RWPE1 (cell line): ENCODE results near the gene SOAT2.

Experiments
- CTCF ChIA-PET: fragments of 350-600 bp; sonication (Branson Sonifier 250); formaldehyde crosslinking; extraction: SDS; loops from one replicate; lab custom pipeline; 2021; lab: Yijun Ruan, JAX
- POLR2A ChIA-PET: fragments of 400-600 bp; formaldehyde crosslinking; extraction: SDS; loops from one replicate; lab custom pipeline; 2020; ENCODE audit warnings: antibody characterized with exemption; ENCODE audit not compliant: low non-redundant PET; lab: Yijun Ruan, JAX
- DNase-seq: peaks from one replicate; pipeline ENCODE4 v3.0.0; 2012; ENCODE audit warnings: low spot score
- H3K27ac ChIP-seq: fragments of 450-650 bp; 2 replicates; pipeline ENCODE4 v1.5.1; 2017
- TF ChIP-seq, protein P1 (sequence below): fragments of 450-650 bp; conservative IDR thresholded peaks from 2 replicates; pipeline ENCODE4 v1.5.1; 2017; ENCODE audit warnings: low read depth, mild to moderate bottlenecking

The SOAT2 gene

DNA sequence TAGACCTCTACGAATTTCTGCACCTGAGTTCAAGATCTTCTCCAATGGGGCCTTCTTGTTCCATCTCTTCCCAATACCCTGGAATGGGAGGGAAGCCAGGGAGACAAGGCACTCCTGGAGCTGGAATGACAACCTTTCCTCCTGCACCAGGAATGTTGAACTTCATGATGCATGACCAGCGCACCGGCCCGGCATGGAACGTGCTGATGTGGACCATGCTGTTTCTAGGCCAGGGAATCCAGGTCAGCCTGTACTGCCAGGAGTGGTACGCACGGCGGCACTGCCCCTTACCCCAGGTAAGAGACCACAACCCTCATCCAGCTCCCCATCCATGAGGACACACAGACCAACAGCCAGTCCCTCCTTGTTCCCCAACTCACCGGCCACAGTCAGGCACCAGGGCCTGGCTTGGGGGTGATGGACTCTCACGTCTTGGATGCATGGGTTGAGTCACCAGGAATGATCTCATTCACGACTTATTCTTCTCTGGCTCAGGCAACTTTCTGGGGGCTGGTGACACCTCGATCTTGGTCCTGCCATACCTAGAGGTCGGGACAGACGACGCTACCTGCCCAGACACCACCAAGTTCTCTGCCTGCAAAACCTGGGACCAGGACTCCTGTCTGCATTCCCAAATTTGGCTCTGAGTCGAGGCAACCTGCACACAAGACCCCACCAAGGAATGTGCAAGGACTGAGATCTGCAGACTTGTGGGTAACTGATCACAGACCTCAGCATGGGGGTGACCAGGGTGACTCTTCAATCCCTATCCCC lies 20.5 kb downstream of the SOAT2 start:
- ChIA-PET CTCF (no interaction called here), POLR2A (no interaction called here)
- TF ChIP-seq, protein P1, sequence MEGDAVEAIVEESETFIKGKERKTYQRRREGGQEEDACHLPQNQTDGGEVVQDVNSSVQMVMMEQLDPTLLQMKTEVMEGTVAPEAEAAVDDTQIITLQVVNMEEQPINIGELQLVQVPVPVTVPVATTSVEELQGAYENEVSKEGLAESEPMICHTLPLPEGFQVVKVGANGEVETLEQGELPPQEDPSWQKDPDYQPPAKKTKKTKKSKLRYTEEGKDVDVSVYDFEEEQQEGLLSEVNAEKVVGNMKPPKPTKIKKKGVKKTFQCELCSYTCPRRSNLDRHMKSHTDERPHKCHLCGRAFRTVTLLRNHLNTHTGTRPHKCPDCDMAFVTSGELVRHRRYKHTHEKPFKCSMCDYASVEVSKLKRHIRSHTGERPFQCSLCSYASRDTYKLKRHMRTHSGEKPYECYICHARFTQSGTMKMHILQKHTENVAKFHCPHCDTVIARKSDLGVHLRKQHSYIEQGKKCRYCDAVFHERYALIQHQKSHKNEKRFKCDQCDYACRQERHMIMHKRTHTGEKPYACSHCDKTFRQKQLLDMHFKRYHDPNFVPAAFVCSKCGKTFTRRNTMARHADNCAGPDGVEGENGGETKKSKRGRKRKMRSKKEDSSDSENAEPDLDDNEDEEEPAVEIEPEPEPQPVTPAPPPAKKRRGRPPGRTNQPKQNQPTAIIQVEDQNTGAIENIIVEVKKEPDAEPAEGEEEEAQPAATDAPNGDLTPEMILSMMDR = no peak

DNA sequence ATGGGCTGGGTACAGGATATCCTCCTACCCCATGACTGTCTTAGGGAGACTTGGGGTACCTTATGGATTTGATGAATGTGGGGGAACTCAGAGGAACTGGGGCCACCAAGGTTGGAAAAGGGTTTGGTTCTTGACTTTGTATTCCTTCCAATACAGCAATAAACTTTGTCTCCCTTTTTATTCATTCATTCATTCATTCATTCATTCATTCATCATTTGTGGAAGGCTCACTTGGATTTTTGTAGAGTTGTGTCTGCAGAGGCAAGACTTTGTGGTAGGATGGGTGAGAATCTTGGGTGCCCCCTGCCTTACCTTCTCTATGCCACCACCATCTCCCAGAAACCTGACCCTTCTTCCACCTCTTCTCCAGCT lies 21.1 kb downstream of the SOAT2 start:
- DNase-seq = no peak
- H3K27ac ChIP-seq = no peak overlapping the region
- TF ChIP-seq, protein P1 = no peak
- CTCF ChIA-PET = no interaction called here
- POLR2A ChIA-PET = no interaction called here

More for the DNA sequence above, 20.5 kb downstream of the SOAT2 start:
- H3K27ac ChIP-seq = no peak overlapping the region
- no peak for DNase-seq

DNA sequence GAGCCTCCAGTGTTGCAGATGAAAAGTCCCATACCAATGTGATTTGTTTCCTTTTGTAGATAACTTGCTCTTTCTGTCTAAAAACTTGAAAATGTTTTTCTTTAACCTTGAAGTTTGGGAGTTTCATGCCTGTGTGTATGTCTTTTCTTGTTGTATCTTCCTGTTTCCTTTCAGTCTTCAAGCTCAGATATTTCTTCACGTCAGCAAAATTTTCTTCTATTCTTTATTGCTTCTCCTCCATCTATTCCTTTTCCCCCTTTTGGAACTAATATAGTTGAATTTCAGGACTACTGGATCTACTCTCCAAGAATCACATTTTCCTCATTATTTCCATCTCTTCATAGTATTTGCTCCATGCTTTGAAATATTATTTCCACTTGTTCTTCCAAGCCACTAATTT lies 23.9 kb downstream of the SOAT2 start:
- TF ChIP-seq, protein P1 = no peak
- ChIA-PET CTCF (interaction anchor here (0.6 kb wide), 1 partner anchor 30 kb away, joined by 4 read pairs; no protein-coding TSS in a partner anchor), POLR2A (no interaction called here)
- DNase-seq = no peak
- no peak overlapping the region for H3K27ac ChIP-seq

DNA sequence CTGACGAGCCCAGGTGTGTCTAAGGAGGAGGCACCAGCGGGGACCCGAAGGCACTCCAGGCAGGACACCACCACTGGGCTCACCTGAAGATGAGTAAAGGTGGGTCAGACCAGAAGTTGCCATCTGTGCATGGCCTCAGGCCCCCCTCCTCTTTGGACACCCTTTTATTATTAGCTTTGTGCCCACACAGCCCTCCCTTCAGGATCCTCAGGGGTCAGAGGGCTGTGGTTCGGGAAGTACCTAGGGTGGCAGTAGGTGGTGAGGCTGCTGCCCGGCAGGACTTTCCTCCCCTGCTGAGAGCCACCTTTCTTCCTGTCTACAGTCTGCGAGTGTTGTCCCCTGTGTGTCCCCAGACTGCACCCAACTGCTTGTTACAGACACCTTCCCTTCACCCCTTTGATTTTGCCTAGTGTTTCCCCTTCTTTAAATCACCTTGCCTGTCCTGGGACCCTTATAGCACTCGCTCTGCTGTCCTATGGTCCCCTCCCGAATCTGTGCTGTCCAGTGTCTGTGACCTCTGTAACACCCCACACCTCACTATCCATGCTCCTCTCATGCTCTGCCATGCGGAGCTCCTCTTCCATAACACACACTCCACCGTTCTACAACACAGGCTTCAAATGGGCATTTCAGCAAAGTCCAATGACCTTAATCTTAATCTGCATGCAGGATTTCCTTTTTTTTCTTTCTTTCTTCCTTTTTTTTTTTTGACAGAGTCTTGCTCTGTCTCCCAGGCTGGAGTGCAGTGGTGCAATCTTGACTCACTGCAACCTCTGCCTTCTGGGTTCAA lies 25.7 kb downstream of the SOAT2 start:
- TF ChIP-seq, protein P1 = no peak
- no peak overlapping the region for H3K27ac ChIP-seq
- ChIA-PET POLR2A (interaction anchor here (0.6 kb wide), 1 partner anchor 12 kb away, joined by 4 read pairs; no protein-coding TSS in a partner anchor), CTCF (interaction anchor here (0.5 to 0.7 kb wide), 2 partner anchors 115 to 253 kb away, joined by 3 to 5 read pairs; no protein-coding TSS in a partner anchor)
- no peak for DNase-seq

DNA sequence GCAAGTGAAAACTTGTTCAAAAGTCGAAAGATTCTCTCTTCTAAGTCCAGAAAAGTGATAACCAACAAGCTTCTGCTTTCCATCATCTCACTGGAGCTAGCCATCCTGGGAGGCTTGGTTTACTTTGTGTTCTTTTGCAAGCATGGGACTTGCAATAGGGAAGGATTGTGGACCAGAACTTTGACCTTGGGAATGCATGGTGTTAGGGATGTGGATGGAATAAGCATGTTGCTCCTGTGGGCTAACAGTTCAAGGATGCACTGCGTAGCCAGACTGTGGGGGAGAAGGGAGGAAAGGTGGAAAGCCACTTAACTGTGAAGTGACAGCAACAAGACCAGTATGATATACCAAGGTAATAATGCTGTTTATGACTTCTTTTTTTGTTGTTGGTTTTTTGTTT lies 28.6 kb downstream of the SOAT2 start:
- ChIA-PET POLR2A (no interaction called here), CTCF (no interaction called here)
- no peak overlapping the region for H3K27ac ChIP-seq
- TF ChIP-seq, protein P1 = no peak
- no peak for DNase-seq

DNA sequence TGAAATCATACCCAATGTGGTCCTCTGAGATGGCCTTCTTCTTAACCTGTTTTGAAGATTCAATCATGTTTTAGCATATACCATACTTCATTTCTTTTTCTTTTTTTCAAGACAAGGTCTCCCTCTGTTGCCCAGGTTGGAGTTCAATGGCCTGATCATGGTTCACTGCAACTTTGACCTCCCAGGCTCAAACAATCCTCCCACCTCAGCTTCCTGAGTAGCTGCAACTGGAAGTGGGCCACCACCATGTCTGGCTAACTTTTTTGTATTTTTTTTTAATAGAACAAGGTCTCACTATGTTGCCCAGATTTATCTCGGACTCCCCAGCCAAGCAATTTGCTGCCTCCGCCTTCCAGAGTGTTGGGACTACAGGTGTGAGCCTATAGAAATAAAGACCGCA lies 30.4 kb downstream of the SOAT2 start:
- TF ChIP-seq, protein P1 = no peak
- no peak for DNase-seq
- H3K27ac ChIP-seq = no peak overlapping the region
- ChIA-PET POLR2A (no interaction called here), CTCF (no interaction called here)
